Measurements from ENCODE around the gene SPEM1.
A peak's percentile ranks its signal among the peaks of the same experiment; 100 is the strongest.

SPEM1 gene

GRCh38 chr17:7421186-7421585 lies 1.1 kb downstream of the SPEM1 start:
- no peak for DNase-seq

GRCh38 chr17:7423679-7424078 lies 3.6 kb downstream of the SPEM1 start:
- no peak for DNase-seq

GRCh38 chr17:7425316-7425715 lies 5.2 kb downstream of the SPEM1 start, which contains the start of gene SPEM2:
TSS of gene SPEM2 (plus strand) at chr17:7425616. CDS start at chr17:7425689, 73 bp downstream.
- DNase-seq: no peak

GRCh38 chr17:7425756-7426155 lies 5.6 kb downstream of the SPEM1 start:
- no peak for DNase-seq

GRCh38 chr17:7426203-7426863 lies 6.2 kb downstream of the SPEM1 start:
- DNase-seq: no peak

- DNase-seq: no peak
These were observed 6.9 kb downstream of the SPEM1 start for GRCh38 chr17:7426896-7427489.

DNA sequence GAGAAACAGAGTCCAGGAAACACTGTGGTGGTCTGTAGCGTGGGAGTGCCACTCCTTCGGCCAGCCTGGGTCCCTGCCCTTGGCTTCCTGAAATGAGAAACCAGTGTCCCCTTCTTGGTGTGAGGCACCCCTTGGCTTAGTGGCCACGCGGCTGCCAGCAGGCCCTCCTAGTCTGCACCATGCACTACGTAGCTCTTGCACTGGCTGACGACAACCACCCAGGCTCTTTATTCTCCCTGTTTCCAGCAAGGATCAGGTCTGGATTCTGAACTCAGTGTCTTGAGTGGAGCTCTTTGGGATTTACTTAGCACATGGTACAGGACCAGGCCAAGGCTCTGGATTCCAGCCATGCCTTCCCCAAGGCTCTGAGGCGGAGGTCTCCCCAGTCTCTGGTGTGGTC lies 7.4 kb downstream of the SPEM1 start:
- no peak for DNase-seq

DNA sequence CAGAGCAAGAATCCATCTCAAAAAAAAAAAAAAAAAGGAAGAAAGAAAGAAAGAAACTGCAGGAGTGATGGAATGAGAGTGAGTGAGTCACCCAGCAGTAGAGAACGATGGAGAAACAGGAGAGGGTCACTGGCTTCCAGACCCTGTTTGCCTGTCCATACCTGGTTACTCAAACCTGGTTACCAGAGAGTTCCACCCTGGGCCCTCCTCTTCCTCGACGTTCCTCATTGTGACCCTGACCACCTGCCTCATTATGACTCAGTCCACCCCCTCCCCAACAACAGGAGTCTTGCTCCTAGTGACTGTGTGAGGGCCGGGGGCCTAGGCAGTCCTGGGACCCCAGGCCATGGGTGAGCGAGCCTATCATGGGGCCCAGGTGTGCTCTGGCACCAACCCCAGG lies 8.4 kb downstream of the SPEM1 start, which contains the start of gene SPEM3:
Gene SPEM3, plus strand, starts transcription at position 301 of the 400 bp plus-strand sequence. Its CDS starts 46 bp downstream, at position 347.
- no peak for DNase-seq

- no peak for DNase-seq
These were observed 9.6 kb downstream of the SPEM1 start for GRCh38 chr17:7429722-7430121.

GRCh38 chr17:7431231-7431630 lies 11.1 kb downstream of the SPEM1 start:
- DNase-seq: no peak

- no peak for DNase-seq
These were observed 12.2 kb downstream of the SPEM1 start for GRCh38 chr17:7432296-7432695.

DNA sequence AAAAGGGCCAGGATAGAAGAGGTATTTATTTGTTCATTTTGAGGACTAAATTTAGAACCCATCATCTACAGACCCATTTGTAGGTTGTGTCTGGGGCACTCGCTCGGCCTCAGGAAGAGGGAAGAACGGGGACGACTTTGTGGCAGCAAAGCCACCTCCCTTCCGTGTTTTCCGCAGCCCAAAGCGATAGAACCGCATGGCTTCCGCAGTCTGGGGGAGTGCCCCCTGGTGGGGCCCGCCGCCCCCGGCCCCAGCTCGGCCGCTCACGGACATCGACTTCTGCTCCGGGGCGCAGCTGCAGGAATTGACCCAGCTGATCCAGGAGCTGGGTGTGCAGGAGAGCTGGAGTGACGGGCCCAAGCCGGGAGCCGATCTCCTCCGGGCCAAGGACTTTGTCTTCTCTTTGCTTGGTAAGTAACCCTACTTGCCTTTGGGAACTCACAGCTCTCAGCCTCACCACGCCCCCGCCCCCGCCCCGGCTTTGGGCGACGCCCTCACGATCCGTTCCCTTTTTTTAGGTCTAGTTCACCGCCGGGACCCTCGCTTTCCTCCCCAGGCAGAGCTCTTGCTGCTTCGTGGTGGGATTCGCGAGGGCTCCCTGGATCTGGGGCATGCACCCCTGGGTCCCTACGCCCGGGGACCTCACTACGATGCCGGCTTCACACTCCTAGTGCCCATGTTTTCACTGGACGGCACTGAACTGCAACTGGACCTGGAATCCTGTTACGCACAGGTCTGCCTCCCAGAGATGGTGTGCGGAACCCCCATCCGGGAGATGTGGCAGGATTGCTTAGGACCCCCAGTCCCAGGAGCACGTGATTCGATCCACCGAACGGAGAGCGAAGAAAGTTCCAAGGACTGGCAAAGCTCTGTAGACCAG lies 15.8 kb downstream of the SPEM1 start:
- peak in 4 of 5 donors; percentile 41 to 74 (median 48) for DNase-seq

DNA sequence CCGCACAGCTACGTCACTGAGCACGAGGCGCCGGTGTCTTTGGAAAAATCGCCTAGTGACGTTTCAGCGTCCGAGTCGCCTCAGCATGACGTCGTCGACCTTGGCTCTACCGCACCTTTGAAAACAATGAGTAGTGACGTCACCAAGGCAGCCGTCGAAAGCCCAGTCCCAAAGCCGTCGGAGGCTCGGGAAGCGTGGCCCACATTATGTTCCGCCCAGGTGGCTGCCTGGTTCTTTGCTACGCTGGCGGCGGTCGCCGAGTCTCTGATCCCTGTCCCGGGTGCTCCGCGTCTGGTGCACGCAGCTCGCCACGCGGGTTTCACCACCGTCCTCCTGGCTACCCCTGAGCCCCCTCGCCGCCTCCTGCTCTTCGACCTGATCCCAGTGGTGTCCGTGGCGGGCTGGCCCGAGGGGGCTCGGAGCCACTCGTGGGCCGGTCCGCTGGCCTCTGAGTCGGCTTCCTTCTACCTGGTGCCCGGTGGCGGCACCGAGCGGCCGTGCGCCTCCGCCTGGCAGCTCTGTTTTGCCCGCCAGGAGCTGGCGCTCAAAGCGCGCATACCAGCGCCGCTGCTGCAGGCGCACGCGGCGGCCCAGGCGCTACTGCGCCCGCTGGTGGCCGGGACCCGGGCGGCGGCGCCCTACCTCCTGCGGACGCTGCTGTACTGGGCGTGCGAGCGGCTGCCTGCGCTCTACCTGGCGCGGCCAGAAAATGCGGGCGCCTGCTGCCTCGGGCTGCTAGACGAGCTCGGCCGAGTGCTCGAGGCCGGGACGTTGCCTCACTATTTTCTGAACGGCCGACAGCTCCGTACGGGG lies 16.6 kb downstream of the SPEM1 start:
- peak; percentile 58 to 87 (median 71) for DNase-seq

DNA sequence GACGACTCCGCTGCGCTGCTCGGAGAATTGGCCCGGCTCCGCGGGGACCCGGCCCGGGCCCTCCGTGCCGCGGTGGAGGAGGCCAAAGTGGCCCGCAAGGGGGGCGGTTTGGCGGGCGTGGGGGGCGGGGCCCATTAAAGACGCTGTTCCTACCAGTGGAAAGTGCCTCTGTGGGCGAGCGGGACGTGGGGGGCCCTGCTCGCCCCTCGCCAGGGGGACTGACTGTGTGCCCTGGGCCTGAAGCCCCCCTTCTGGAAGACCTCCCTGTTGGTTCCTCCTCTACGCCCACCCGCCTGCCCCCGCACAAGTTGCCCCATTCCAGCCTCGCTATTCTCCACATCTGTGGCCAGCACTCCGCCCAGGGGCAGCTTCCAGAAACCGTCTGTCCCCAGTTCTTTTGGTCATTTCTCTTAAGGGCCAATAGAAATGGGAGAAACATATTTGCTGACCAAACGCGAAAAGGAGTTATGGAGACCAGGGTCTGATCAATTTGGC lies 17.3 kb downstream of the SPEM1 start:
- DNase-seq: no peak

GRCh38 chr17:7437950-7438614 lies 18.0 kb downstream of the SPEM1 start:
- DNase-seq: peak in 3 of 5 donors; percentile 39 to 50 (median 43)

- DNase-seq: no peak
These were observed 18.7 kb downstream of the SPEM1 start for GRCh38 chr17:7438656-7439460.

GRCh38 chr17:7439462-7440112 lies 19.5 kb downstream of the SPEM1 start, which contains the start of gene FGF11:
TSS of gene FGF11 (plus strand) at chr17:7439512. CDS start at chr17:7439621, 109 bp downstream.
- no peak for DNase-seq

GRCh38 chr17:7440113-7440833 lies 20.1 kb downstream of the SPEM1 start:
- DNase-seq: no peak

DNA sequence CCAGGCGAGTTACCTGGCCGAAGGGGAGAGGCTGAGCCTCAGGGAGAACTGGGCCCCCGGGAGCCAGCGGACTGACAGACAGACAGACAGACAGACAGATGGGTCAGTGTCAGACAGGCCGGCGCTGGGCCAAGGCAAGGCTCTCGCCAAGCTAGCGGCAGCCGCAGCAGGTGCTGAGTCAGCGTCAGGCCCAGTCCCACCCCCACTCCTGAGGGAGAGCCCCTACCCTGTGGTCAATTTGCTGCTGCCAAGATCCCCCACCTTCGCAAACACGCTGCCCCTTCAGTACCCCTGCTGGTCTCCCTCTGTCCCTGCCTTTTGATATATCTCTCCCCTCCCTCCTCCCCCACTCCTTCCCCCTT lies 20.7 kb downstream of the SPEM1 start:
- no peak for DNase-seq

DNA sequence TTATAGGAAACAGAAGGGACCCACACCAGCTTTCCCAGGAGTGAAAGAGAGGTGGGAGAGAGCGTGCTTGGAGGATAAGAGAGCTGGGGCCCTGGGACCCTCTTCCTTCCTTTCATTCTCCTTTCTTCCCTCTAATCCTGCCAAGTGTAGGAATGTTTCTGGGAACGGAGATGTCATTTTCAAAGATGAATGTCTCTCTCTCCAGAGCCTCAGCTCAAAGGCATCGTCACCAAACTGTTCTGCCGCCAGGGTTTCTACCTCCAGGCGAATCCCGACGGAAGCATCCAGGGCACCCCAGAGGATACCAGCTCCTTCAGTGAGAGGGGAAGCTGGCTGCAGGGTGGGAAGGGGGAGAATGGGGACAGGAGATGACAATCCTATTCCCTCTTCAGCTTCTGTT lies 21.1 kb downstream of the SPEM1 start:
- no peak for DNase-seq
